C4-2B (cell line): Measurements from ENCODE around the gene CETN1.

Experiments
- H3K27ac ChIP-seq: fragments of 450-650 bp; 2 replicates; pipeline ENCODE4 v1.5.1; 2017
- ZFX ChIP-seq: fragments of 450-650 bp; IDR thresholded peaks from 2 replicates; pipeline ENCODE4 v1.6.1; 2017
- TF ChIP-seq, protein P1 (sequence below): fragments of 450-650 bp; conservative IDR thresholded peaks from 2 replicates; pipeline ENCODE4 v1.5.1; 2017; ENCODE audit warnings: mild to moderate bottlenecking

Gene CETN1

DNA sequence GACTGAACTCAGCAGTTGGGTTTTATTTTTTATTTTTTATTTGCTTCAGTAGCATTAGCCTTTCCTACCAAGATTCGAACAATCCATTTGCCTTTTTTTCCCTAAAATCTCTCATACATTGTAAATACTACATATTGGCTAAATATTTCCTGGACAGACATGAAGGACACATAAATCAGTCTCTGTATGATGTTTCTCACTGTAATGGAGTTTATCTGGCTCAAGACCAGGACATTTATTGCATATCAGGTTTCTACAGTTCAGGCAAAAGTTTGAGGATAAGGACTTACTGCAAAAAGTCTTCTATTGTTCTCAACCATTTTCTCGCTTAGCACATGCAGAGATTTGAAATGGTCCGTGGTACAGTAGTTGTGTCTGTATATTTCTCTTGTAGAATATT is 19.9 kb downstream of the CETN1 start:
- H3K27ac ChIP-seq, result no peak overlapping the region
- TF ChIP-seq ZFX, result no peak
- TF ChIP-seq, protein P1, sequence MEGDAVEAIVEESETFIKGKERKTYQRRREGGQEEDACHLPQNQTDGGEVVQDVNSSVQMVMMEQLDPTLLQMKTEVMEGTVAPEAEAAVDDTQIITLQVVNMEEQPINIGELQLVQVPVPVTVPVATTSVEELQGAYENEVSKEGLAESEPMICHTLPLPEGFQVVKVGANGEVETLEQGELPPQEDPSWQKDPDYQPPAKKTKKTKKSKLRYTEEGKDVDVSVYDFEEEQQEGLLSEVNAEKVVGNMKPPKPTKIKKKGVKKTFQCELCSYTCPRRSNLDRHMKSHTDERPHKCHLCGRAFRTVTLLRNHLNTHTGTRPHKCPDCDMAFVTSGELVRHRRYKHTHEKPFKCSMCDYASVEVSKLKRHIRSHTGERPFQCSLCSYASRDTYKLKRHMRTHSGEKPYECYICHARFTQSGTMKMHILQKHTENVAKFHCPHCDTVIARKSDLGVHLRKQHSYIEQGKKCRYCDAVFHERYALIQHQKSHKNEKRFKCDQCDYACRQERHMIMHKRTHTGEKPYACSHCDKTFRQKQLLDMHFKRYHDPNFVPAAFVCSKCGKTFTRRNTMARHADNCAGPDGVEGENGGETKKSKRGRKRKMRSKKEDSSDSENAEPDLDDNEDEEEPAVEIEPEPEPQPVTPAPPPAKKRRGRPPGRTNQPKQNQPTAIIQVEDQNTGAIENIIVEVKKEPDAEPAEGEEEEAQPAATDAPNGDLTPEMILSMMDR, result no peak

DNA sequence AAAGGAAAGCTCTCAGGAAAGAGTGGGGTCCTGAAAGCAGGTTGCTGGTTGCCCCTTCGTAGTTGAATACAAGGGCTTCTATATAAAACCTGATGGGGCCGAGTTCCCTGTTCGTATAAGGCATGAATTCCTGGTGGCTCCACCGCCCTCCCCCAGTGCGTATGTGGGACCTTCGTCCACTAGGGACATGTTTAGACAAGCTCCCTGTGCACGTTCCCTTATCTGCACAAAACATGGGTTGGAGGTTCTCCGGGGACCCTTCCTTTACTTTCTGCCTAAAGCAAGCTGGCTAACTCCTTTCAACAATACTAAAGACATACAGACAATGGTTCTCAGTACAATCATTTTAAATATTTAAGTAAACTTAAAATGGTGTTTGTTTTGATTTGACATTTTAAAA is 24.6 kb downstream of the CETN1 start:
- TF ChIP-seq, protein P1, result no peak
- no peak for TF ChIP-seq ZFX
- H3K27ac ChIP-seq, result no peak overlapping the region

DNA sequence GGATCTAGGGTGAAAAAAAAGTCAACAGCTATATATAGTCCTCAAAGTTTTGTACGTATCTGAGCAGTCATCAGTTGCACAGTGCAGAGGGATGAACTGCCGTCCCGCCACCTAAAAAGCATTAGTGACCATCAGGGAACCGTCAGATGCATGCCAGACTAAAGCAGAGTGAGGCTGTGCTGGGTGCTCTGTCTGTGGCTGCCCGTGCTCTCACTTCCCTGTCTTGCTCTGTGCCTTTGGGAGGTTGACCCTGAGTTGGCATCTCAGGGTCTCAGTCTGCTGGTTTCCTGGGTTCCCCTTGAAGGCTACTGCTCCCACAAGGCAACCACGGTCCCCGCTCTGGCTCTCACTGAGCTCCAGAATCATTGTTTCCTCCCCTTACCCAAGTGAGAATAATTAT is 27.8 kb downstream of the CETN1 start:
- H3K27ac ChIP-seq, result no peak overlapping the region
- TF ChIP-seq, protein P1, result no peak
- TF ChIP-seq ZFX, result no peak

DNA sequence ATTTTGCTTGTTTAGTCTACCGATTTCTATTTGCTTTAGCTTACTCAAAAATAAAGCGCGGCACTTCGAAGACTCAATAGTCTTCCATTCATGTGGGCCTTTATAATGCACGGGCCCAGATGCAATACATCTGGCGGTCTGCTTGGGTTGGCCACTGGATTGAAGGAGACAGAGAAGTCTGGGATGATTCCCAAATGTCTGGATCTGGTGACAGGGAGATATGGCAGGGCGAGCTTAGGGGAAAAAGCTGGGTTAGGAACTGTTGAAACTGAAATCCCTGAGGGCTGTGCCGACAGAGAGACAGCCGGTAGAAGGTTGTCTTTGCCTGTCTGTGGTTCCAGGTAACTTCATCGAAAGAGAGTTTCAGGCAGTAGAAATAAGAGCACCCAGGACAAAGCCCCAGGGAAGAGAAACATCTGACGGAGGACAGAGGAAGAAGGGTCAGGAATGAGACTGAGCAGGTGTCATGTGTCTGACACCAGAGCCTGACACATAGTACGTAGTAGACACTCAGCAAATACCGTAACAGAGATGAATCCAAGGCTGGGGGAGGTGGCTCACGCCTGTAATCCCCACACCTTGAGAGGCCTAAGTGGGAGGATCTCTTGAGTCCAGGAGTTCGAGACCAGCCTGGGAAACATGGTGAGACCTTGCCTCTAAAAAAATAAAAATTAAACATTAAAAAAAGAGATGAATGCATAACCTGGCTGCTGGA is 30.2 kb downstream of the CETN1 start:
- TF ChIP-seq, protein P1, result no peak
- TF ChIP-seq ZFX, result no peak

DNA sequence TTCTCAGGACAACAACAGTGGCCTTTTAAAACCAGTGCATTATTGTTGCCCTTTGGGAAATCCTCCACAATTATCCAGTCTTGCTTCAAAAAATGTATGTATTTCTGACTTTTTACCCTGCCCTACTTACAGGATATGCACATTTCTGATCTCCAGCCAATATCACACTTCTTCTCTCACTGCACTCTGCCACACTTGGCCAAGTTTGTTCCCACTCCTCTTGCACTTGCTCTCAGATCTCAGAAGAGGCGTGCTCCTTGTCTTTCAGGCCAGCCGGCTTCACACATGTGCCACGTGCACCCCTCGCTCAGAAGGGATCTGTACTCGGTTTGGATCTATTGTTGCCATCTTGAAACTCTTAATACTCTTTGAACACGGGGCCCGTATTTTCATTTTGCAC is 32.0 kb downstream of the CETN1 start:
- no peak overlapping the region for H3K27ac ChIP-seq
- TF ChIP-seq ZFX, result no peak
- TF ChIP-seq, protein P1, result no peak

More for the DNA sequence above, 30.2 kb downstream of the CETN1 start:
- no peak overlapping the region for H3K27ac ChIP-seq

DNA sequence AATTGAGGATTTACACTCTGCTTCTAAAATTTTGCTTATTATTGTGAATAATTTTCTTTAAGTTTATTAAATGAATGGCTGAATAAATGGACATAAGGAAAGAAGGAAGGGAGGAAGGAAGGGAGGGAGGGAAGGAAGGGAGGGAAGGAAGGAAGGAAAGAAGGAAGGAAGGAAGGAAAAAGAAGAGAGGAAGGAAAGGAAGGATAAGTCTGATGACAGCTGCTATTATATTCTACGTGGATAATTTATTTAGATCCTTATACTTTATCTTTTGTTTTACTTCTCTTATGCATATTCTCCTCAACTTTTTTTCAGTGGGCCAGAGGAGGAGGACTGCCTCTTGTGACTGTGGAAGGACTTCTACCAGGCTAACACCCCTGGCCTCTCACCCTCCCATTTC is 34.0 kb downstream of the CETN1 start:
- TF ChIP-seq, protein P1, result no peak
- no peak overlapping the region for H3K27ac ChIP-seq

DNA sequence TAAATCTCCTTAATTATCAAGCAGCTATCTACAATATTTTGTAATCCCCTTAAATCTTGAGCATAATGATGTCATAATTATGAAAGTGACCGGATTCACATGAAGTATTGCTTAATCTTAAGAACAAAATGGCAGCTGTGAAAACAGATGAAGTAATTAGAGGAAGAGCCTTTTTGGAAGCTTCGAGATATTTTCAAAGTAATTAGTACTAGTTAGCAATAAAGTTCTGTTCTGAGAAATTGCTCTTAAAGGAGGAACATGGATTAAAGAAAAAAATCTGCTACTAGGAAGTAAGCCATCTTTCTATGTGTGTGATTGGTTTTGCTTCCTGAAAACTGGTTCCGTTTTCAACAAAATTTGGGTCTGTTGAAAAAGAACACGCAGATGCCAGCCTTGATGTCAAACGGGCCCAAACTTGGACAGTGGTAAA is 34.9 kb downstream of the CETN1 start:
- no peak overlapping the region for H3K27ac ChIP-seq
- TF ChIP-seq, protein P1, result no peak
- no peak for TF ChIP-seq ZFX
